Cardiac muscle cell (in vitro differentiated cells and primary cell): ENCODE data around the gene ATXN3. TPM values are rescaled to one million over a fixed set of nuclear protein-coding genes. Genes with fewer than 3 reads are reported as not detected.
A peak's percentile ranks its signal among the peaks of the same experiment; 100 is the strongest.

Experiments used
- DNase-seq, 2 donors: peaks; one replicate each; pipeline versions ENCODE4 v3.0.0 to v3.0.0-alpha.2; 2010 to 2017; ENCODE audit warnings: low read depth in 1 of 2, low spot score in 1 of 2
- H3K27ac ChIP-seq: fragments of 200-600 bp; sonication (generic); 2 replicates; pipeline ENCODE4 v1.5.1; 2016
- H3K27me3 ChIP-seq: fragments of 200-600 bp; sonication (generic); 2 replicates; pipeline ENCODE4 v1.6.0; 2016; ENCODE audit warnings: control low read depth
- H3K36me3 ChIP-seq: fragments of 200-600 bp; sonication (generic); 2 replicates; pipeline ENCODE4 v1.5.1; 2016; ENCODE audit warnings: control low read depth
- H3K4me1 ChIP-seq: fragments of 200-600 bp; sonication (generic); 2 replicates; pipeline ENCODE4 v1.8.1; 2017; ENCODE audit warnings: low read depth, mild to moderate bottlenecking, mixed run types
- H3K4me3 ChIP-seq: fragments of 200-600 bp; sonication (generic); 2 replicates; pipeline ENCODE4 v1.5.1; 2016; ENCODE audit warnings: mild to moderate bottlenecking
- H3K9me3 ChIP-seq: fragments of 200-600 bp; sonication (generic); 2 replicates; pipeline ENCODE4 v1.5.1; 2017; ENCODE audit warnings: low read depth, mild to moderate bottlenecking, control low read depth
- CTCF ChIP-seq: IDR thresholded peaks from 2 replicates; pipeline ENCODE4 v1.5.1; 2012; ENCODE audit warnings: low read depth, mild to moderate bottlenecking, low read length
- polyA plus RNA-seq: library from polyadenylated mRNA; unstranded; fragments of >200 nt; fragmentation: Nextera tagmentation; extraction: Ambion mirVana; gene quantifications from 2 replicates; pipeline ENCODE4 v1.2.1, GENCODE V29; 2016
- total RNA-seq: library from RNA; depleted of rRNA; stranded (reverse); fragments of >200 nt; gene quantifications from 2 replicates; pipeline ENCODE4 v1.2.3, GENCODE V29; 2016

Gene ATXN3
- total and polyA plus RNA-seq, 2 experiments from 2014 or later, result 26.3 to 41.1 TPM

DNA sequence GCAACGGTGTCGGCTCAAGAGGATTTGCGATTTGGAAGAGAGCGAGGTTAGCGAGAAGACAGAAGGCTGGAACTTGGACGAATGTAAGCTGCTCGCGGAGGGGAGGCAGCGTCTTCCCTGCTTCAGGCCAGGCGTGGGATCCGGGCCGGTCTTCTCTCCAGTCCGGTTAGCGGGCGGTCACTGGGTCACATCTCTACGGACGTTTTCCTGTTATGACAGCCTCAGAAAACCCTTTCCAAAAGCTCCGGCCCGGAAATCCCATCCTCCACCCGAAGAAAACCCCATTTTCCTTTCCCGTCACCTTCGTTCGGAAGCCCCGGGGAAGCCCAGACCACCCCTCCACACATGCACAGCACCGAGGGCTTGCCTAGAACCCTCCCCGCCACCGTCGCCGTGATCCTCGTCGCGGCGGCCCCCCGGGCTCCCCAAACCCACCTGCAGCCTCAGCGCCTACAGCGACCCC, 14.9 kb upstream of the ATXN3 start:
- TF ChIP-seq CTCF, result no peak
- no peaks in the 10 kb centered on the region for H3K27me3 ChIP-seq
- peak; percentile 45 to 57 for DNase-seq
- peaks cover 6% of the 10 kb centered on the region for H3K36me3 ChIP-seq
- peak overlapping the region; percentile 78 for H3K4me3 ChIP-seq
- H3K4me1 ChIP-seq, result peaks cover 5% of the 10 kb centered on the region
- peak overlapping the region; percentile 99 for H3K27ac ChIP-seq
- no peaks in the 10 kb centered on the region for H3K9me3 ChIP-seq

DNA sequence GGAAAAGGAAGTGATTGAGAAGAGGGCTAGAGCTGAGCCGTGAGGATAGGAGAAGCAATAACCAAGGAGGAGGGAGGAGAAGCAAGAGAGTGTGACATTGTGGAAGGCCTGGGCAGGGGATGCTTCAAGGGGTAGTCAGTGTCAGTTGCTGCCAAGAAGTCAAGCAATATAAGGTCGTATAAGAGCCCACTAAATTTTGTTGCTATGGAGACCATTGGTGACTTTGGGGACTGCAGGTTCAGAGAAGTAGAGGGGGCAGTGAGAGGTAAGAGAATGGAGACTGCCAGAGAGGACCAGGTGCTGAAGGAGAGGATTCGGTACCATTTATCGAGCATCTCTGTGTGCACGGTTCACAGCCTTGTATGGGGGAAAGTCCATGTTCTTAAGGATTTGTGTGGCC, 3.1 kb upstream of the ATXN3 start:
- Histone ChIP-seq H3K9me3 (no peaks in the 10 kb centered on the region), H3K36me3 (no peaks in the 10 kb centered on the region), H3K4me3 (no peak overlapping the region), H3K27ac (no peak overlapping the region), H3K4me1 (no peaks in the 10 kb centered on the region), H3K27me3 (no peaks in the 10 kb centered on the region)
- DNase-seq, result no peak
- no peak for TF ChIP-seq CTCF

DNA sequence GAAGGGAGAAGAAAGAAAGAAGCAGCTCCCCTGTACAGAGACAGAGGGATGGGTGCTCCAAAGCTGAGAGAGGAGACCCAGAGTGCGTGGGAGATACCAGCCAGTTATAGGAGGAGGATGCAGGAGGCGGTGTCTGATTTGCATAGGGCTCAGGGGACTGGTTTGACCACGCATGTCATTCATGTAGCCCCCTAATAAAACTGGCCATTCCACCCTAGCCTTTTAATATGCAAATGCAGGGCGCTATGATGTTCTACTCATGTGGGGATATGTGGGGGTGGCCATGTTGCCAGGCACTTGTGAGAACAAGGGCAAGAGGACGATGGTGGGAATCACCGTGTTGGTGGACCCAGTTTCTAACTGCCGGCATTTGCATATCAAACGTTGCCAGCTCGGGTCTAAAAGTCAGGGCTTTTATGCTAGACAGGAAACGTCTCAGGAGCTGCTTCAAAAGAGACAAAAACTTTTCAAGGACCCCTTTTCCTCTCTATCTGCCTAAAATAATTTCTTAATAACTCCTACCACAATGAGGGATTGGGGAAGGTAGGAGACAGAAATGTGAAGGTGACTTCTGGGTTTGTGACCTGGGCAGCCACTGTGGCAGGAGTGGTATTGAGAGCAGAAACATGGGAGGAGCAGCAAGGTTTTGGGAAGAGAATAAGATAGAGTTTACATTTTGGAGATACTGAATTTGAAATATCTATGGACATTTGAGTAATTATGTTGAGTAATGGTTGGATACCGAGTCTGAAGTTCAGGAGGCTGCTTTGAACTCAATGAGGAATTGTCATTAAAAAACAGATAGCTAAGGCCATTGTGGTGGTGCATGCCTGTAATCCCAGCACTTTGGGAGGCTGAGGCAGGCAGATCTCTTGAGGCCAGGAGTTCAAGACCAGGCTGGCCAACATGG, 2.2 kb upstream of the ATXN3 start:
- no peaks in the 10 kb centered on the region for H3K27me3 ChIP-seq
- peak; percentile 10 to 50 for DNase-seq
- H3K9me3 ChIP-seq, result no peaks in the 10 kb centered on the region
- no peaks in the 10 kb centered on the region for H3K36me3 ChIP-seq
- H3K4me1 ChIP-seq, result no peaks in the 10 kb centered on the region
- no peak overlapping the region for H3K4me3 ChIP-seq
- H3K27ac ChIP-seq, result peak overlapping the region; percentile 57
- TF ChIP-seq CTCF, result no peak

DNA sequence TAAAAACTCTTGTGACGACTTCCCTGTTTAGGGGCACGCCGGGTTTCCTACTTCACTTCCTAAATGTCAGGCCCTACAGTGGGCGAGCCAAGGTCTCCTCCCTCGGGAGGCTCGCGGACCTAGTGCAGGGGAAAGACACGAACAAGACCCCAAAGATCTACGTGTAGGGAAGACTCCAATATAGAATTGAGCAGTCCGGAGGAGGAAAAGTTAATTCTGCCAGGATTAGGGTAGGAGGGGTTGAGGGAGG, 564 bp downstream of the ATXN3 start:
- DNase-seq, result peak in 1 of 2 donors; percentile 37
- Histone ChIP-seq H3K36me3 (no peaks in the 10 kb centered on the region), H3K9me3 (no peaks in the 10 kb centered on the region), H3K4me1 (no peaks in the 10 kb centered on the region), H3K4me3 (peak overlapping the region; percentile 64), H3K27me3 (no peaks in the 10 kb centered on the region), H3K27ac (peak overlapping the region; percentile 58)
- no peak for TF ChIP-seq CTCF

- peak overlapping the region; percentile 58 for H3K27ac ChIP-seq
- H3K4me3 ChIP-seq, result peak overlapping the region; percentile 64
- no peaks in the 10 kb centered on the region for H3K9me3 ChIP-seq
- H3K4me1 ChIP-seq, result no peaks in the 10 kb centered on the region
- H3K27me3 ChIP-seq, result no peaks in the 10 kb centered on the region
- no peaks in the 10 kb centered on the region for H3K36me3 ChIP-seq
- peak in 1 of 2 donors; percentile 54 for DNase-seq
- no peak for TF ChIP-seq CTCF
Measured at GRCh38 chr14:92105073-92105892, 1.1 kb downstream of the ATXN3 start.
